WTC11 (cell line): ENCODE data around the gene DPEP2. TPM values are rescaled to one million over a fixed set of nuclear protein-coding genes. Genes with fewer than 3 reads are reported as not detected.

ENCODE experiments used
- ATAC-seq: fragments of 200-7000 bp; cut with Tn5 transposase; 2 replicates; pipeline ENCODE4 v1.10.0; 2021; ENCODE audit warnings: mild to moderate bottlenecking, moderate library complexity
- CTCF ChIA-PET: fragments of 300-600 bp; sonication (Branson Sonifier 250); formaldehyde crosslinking; loops from one replicate; lab custom pipeline; 2021; ENCODE audit warnings: antibody characterized with exemption; lab: Charles Lee
- POLR2A ChIA-PET: fragments of 350-600 bp; sonication (Branson Sonifier 250); formaldehyde crosslinking; loops from one replicate; lab custom pipeline; 2021; ENCODE audit warnings: antibody characterized with exemption; lab: Charles Lee
- DNase-seq: peaks from one replicate; pipeline ENCODE4 v3.0.0; 2021; ENCODE audit warnings: low spot score
- H3K27ac Mint-ChIP-seq: 2 replicates; pipeline ENCODE4 v1.8.0; 2021; ENCODE audit warnings: mixed read lengths
- H3K27me3 Mint-ChIP-seq: 2 replicates; pipeline ENCODE4 v1.8.0; 2021; ENCODE audit warnings: low read depth, mild to moderate bottlenecking, moderate library complexity, mixed read lengths
- H3K36me3 Mint-ChIP-seq: 2 replicates; pipeline ENCODE4 v1.8.0; 2021; ENCODE audit warnings: mixed read lengths
- H3K4me1 Mint-ChIP-seq: 2 replicates; pipeline ENCODE4 v1.8.0; 2022; ENCODE audit warnings: mixed read lengths
- H3K4me3 Mint-ChIP-seq: 2 replicates; pipeline ENCODE4 v1.8.0; 2021; ENCODE audit warnings: mild to moderate bottlenecking, moderate library complexity, mixed read lengths
- H3K9me3 Mint-ChIP-seq: 2 replicates; pipeline ENCODE4 v1.8.0; 2021; ENCODE audit warnings: mixed read lengths
- ATF6 ChIP-seq: sonication (generic); formaldehyde crosslinking; IDR thresholded peaks from 2 replicates; pipeline ENCODE4 v1.8.1; 2023; ENCODE audit warnings: mild to moderate bottlenecking, missing genetic modification reagents
- CTCF ChIP-seq: fragments of 200-600 bp; IDR thresholded peaks from 2 replicates; pipeline ENCODE4 v1.8.0; 2022; ENCODE audit warnings: antibody characterized with exemption
- E2F4 ChIP-seq: sonication (generic); formaldehyde crosslinking; IDR thresholded peaks from 2 replicates; pipeline ENCODE4 v1.8.1; 2022; ENCODE audit warnings: low read depth, mild to moderate bottlenecking, moderate library complexity, missing genetic modification reagents, borderline replicate concordance
- E2F5 ChIP-seq: sonication (generic); formaldehyde crosslinking; IDR thresholded peaks from 2 replicates; pipeline ENCODE4 v1.8.1; 2022; ENCODE audit warnings: mild to moderate bottlenecking, moderate library complexity, missing genetic modification reagents
- IRF1 ChIP-seq: sonication (generic); formaldehyde crosslinking; IDR thresholded peaks from 2 replicates; pipeline ENCODE4 v1.8.0; 2023; ENCODE audit warnings: missing genetic modification reagents
- JAZF1 ChIP-seq: fragments of 250-450 bp; sonication (Bioruptor Pico); IDR thresholded peaks from 2 replicates; pipeline ENCODE4 v1.9.0; 2021; ENCODE audit warnings: moderate library complexity, mild to moderate bottlenecking, inconsistent platforms
- MXD4 ChIP-seq: fragments of 250-450 bp; sonication (Bioruptor Pico); IDR thresholded peaks from 2 replicates; pipeline ENCODE4 v1.8.0; 2021; ENCODE audit warnings: mild to moderate bottlenecking, moderate library complexity, borderline replicate concordance
- OVOL2 ChIP-seq: fragments of 250-450 bp; sonication (Bioruptor Pico); IDR thresholded peaks from 2 replicates; pipeline ENCODE4 v1.9.0; 2021; ENCODE audit warnings: mild to moderate bottlenecking, borderline replicate concordance
- PRDM15 ChIP-seq: sonication (generic); formaldehyde crosslinking; IDR thresholded peaks from 2 replicates; pipeline ENCODE4 v1.8.0; 2022; ENCODE audit warnings: missing genetic modification reagents
- PRRX2 ChIP-seq: fragments of 250-450 bp; sonication (Bioruptor Pico); IDR thresholded peaks from 2 replicates; pipeline ENCODE4 v1.8.0; 2021; ENCODE audit warnings: mild to moderate bottlenecking
- SOX15 ChIP-seq: fragments of 250-450 bp; sonication (Bioruptor Pico); IDR thresholded peaks from 2 replicates; pipeline ENCODE4 v1.9.0; 2021; ENCODE audit warnings: mild to moderate bottlenecking
- TEAD1 ChIP-seq: sonication (generic); formaldehyde crosslinking; IDR thresholded peaks from 2 replicates; pipeline ENCODE4 v1.8.0; 2022; ENCODE audit warnings: mild to moderate bottlenecking, missing genetic modification reagents
- TEAD4 ChIP-seq: sonication (generic); formaldehyde crosslinking; IDR thresholded peaks from 2 replicates; pipeline ENCODE4 v1.8.0; 2022; ENCODE audit warnings: mild to moderate bottlenecking, missing genetic modification reagents
- TP53 ChIP-seq: sonication (generic); formaldehyde crosslinking; IDR thresholded peaks from 2 replicates; pipeline ENCODE4 v1.8.1; 2023; ENCODE audit warnings: mild to moderate bottlenecking, missing genetic modification reagents
- ZNF138 ChIP-seq: sonication (generic); formaldehyde crosslinking; conservative IDR thresholded peaks from 2 replicates; pipeline ENCODE4 v1.8.1; 2022; ENCODE audit warnings: mild to moderate bottlenecking, moderate library complexity, missing genetic modification reagents
- ZNF317 ChIP-seq: sonication (generic); formaldehyde crosslinking; IDR thresholded peaks from 2 replicates; pipeline ENCODE4 v1.8.1; 2023; ENCODE audit warnings: low read depth, mild to moderate bottlenecking, moderate library complexity, missing genetic modification reagents, borderline replicate concordance
- ZNF396 ChIP-seq: fragments of 250-450 bp; sonication (Bioruptor Pico); IDR thresholded peaks from 2 replicates; pipeline ENCODE4 v1.8.0; 2021; ENCODE audit warnings: mild to moderate bottlenecking, moderate library complexity, borderline replicate concordance
- ZSCAN18 ChIP-seq: fragments of 250-450 bp; sonication (Bioruptor Pico); IDR thresholded peaks from 2 replicates; pipeline ENCODE4 v2.1.2; 2022; ENCODE audit warnings: mild to moderate bottlenecking, moderate library complexity
- total RNA-seq: library from RNA; stranded (reverse); gene quantifications from 3 replicates; pipeline ENCODE4 v1.2.3, GENCODE V29; 2021

The DPEP2 gene
- total RNA-seq, 1 experiment from 2014 or later, result 0.13 TPM

GRCh38 chr16:67951485-67951884 is 47.8 kb downstream of the DPEP2 start (continued):
- TF ChIP-seq IRF1 (CRISPR knock-in tag) (no peak), ZNF396 (CRISPR knock-in tag) (no peak), TEAD1 (CRISPR knock-in tag) (no peak)

- H3K27me3 Mint-ChIP-seq, result no peaks in the 10 kb centered on the region
- TF ChIP-seq PRRX2 (CRISPR knock-in tag) (no peak), E2F5 (CRISPR knock-in tag) (no peak)
- TF ChIP-seq, all 79 proteins: peak for 0
- ChIA-PET POLR2A (no interaction called here), CTCF (interaction anchor here (1.1 kb wide), 3 partner anchors 8 to 134 kb away, joined by 3 to 4 read pairs (median 3); no protein-coding TSS in a partner anchor)
- no peak overlapping the region for H3K27ac Mint-ChIP-seq
- DNase-seq (no peak), ATAC-seq (no peak)
- H3K4me1 Mint-ChIP-seq, result no peaks in the 10 kb centered on the region
- no peak overlapping the region for H3K4me3 Mint-ChIP-seq
- peaks cover 46% of the 10 kb centered on the region for H3K36me3 Mint-ChIP-seq
- H3K9me3 Mint-ChIP-seq, result no peaks in the 10 kb centered on the region
Measured at GRCh38 chr16:67950335-67950843, 48.9 kb downstream of the DPEP2 start.

- H3K27ac Mint-ChIP-seq, result no peak overlapping the region
- H3K4me3 Mint-ChIP-seq, result no peak overlapping the region
- CTCF ChIA-PET, result interaction anchor here (1.0 to 1.1 kb wide), 3 partner anchors 66 to 133 kb away, joined by 3 read pairs; no protein-coding TSS in a partner anchor
- H3K9me3 Mint-ChIP-seq, result no peaks in the 10 kb centered on the region
- no peaks in the 10 kb centered on the region for H3K4me1 Mint-ChIP-seq
- ATAC-seq (no peak), DNase-seq (no peak)
- peaks cover 44% of the 10 kb centered on the region for H3K36me3 Mint-ChIP-seq
- no peaks in the 10 kb centered on the region for H3K27me3 Mint-ChIP-seq
- POLR2A ChIA-PET, result no interaction called here
- TF ChIP-seq PRDM15, result no peak
- no peak for TF ChIP-seq CTCF
- TF ChIP-seq ZNF317 (CRISPR knock-in tag), result no peak
- no peak for TF ChIP-seq OVOL2 (CRISPR knock-in tag)
- no peak for TF ChIP-seq JAZF1 (CRISPR knock-in tag)
- no peak for TF ChIP-seq MXD4 (CRISPR knock-in tag)
- TF ChIP-seq ZNF138 (CRISPR knock-in tag), result no peak
- TF ChIP-seq ZSCAN18 (CRISPR knock-in tag), result no peak
- TF ChIP-seq SOX15 (CRISPR knock-in tag), result no peak
- no peak for TF ChIP-seq ATF6 (CRISPR knock-in tag)
- no peak for TF ChIP-seq E2F4 (CRISPR knock-in tag)
- no peak for TF ChIP-seq TP53
- no peak for TF ChIP-seq TEAD4 (CRISPR knock-in tag)
Measured at GRCh38 chr16:67949645-67950044, 49.6 kb downstream of the DPEP2 start.
